H1 (cell line): ENCODE data around the gene SRPRB. TPM values are rescaled to one million over a fixed set of nuclear protein-coding genes. Genes with fewer than 3 reads are reported as not detected.

Experiments
- CTCF ChIA-PET: fragments of 300-600 bp; sonication (Branson Sonifier 250); formaldehyde crosslinking; loops from one replicate; lab custom pipeline; 2021; ENCODE audit not compliant: partially characterized antibody; lab: Charles Lee
- POLR2A ChIA-PET: fragments of 300-600 bp; sonication (Branson Sonifier 250); formaldehyde crosslinking; loops from one replicate; lab custom pipeline; 2021; ENCODE audit warnings: inconsistent platforms; ENCODE audit not compliant: partially characterized antibody; lab: Charles Lee
- DNase-seq, 2 experiments: peaks; one replicate each; pipeline versions ENCODE4 v3.0.0 to v3.0.0-alpha.2; 2010 to 2022; ENCODE audit warnings: low spot score in 2 of 2, low read depth in 1 of 2, mixed read lengths in 1 of 2
- FAIRE-seq: peaks from 2 replicates; lab custom pipeline; 2011; peaks lifted over from hg19 to GRCh38; lab: Jason Lieb, UNC
- H2AFZ ChIP-seq: 2 replicates; pipeline ENCODE4 v1.8.1; 2012; ENCODE audit warnings: low read length, inconsistent platforms
- H2AK5ac ChIP-seq: 2 replicates; pipeline ENCODE4 v1.6.1; 2013; ENCODE audit warnings: low read depth, low read length
- H2BK120ac ChIP-seq: replicated peaks from 2 replicates; pipeline ENCODE3; 2013; ENCODE audit warnings: low read depth, low read length, inconsistent platforms
- H2BK12ac ChIP-seq: 2 replicates; pipeline ENCODE4 v1.6.1; 2013; ENCODE audit warnings: low read depth, low read length
- H2BK15ac ChIP-seq: 2 replicates; pipeline ENCODE4 v1.6.1; 2013; ENCODE audit warnings: low read length
- H2BK20ac ChIP-seq: 2 replicates; pipeline ENCODE4 v1.6.1; 2013; ENCODE audit warnings: low read length
- H2BK5ac ChIP-seq: 2 replicates; pipeline ENCODE4 v1.6.1; 2013; ENCODE audit warnings: low read depth, low read length
- H3K14ac ChIP-seq: 2 replicates; pipeline ENCODE4 v1.6.1; 2013; ENCODE audit warnings: inconsistent platforms; ENCODE audit not compliant: insufficient read length
- H3K18ac ChIP-seq: 2 replicates; pipeline ENCODE4 v1.6.1; 2013; ENCODE audit warnings: low read length; ENCODE audit errors: extremely low read depth
- H3K23ac ChIP-seq: 2 replicates; pipeline ENCODE4 v1.6.1; 2013; ENCODE audit warnings: inconsistent platforms; ENCODE audit not compliant: insufficient read length
- H3K23me2 ChIP-seq: 2 replicates; pipeline ENCODE4 v1.6.1; 2013; ENCODE audit warnings: low read depth, low read length
- H3K27ac ChIP-seq: 2 replicates; pipeline ENCODE4 v1.6.1; 2011; ENCODE audit warnings: low read depth, low read length, inconsistent platforms
- H3K27me3 ChIP-seq, 4 experiments: replicated peaks in 1 of 4; 1 replicate in 1 of 4; 2 replicates in 3 of 4; pipeline versions ENCODE4 v1.6.1 to v1.8.1; 2011 to 2013; ENCODE audit warnings: low read length in 3 of 4, mild to moderate bottlenecking in 3 of 4, inconsistent platforms in 2 of 4, mixed read lengths in 2 of 4, moderate library complexity in 1 of 4; ENCODE audit not compliant: control insufficient read depth in 3 of 4, insufficient read depth in 3 of 4; ENCODE audit errors: extremely low read depth in 1 of 4
- H3K36me3 ChIP-seq, 4 experiments: 2 replicates each; pipeline versions ENCODE4 v1.6.1 to v1.8.1; 2011 to 2013; ENCODE audit warnings: mild to moderate bottlenecking in 4 of 4, low read length in 3 of 4, moderate library complexity in 2 of 4, control low read depth in 1 of 4, inconsistent platforms in 1 of 4; ENCODE audit not compliant: insufficient read depth in 4 of 4, control insufficient read depth in 2 of 4
- H3K4ac ChIP-seq: replicated peaks from 2 replicates; pipeline ENCODE3; 2013; ENCODE audit warnings: low read length, low read depth, mixed read lengths, inconsistent platforms; ENCODE audit not compliant: insufficient read length
- H3K4me1 ChIP-seq, 4 experiments: replicated peaks in 1 of 4; 1 replicate in 1 of 4; 2 replicates in 3 of 4; pipeline versions ENCODE4 v1.6.1 to v1.8.1; 2011 to 2013; ENCODE audit warnings: low read length in 3 of 4, inconsistent platforms in 2 of 4, mixed read lengths in 1 of 4; ENCODE audit not compliant: insufficient read depth in 4 of 4, control insufficient read depth in 3 of 4
- H3K4me2 ChIP-seq, 2 experiments: 2 replicates each; pipeline versions ENCODE4 v1.6.1 to v1.8.1; 2011 to 2013; ENCODE audit warnings: low read depth in 2 of 2, low read length in 2 of 2, control low read depth in 1 of 2, inconsistent platforms in 1 of 2, mild to moderate bottlenecking in 1 of 2; ENCODE audit not compliant: insufficient read depth in 1 of 2
- H3K4me3 ChIP-seq, 4 experiments: fragments of 200-600, 300-600 bp in 1 of 4; sonication (generic), shearing (Covaris generic), sonication (Bioruptor Twin) in 1 of 4; 2 replicates each; pipeline versions ENCODE4 v1.5.1 to v1.8.1; 2011 to 2016; ENCODE audit warnings: low read length in 4 of 4, low read depth in 3 of 4, control low read depth in 2 of 4, inconsistent platforms in 2 of 4, mild to moderate bottlenecking in 2 of 4, mixed read lengths in 1 of 4, moderate library complexity in 1 of 4; ENCODE audit not compliant: insufficient read depth in 2 of 4; ENCODE audit errors: extremely low read depth in 1 of 4
- H3K56ac ChIP-seq: replicated peaks from 2 replicates; pipeline ENCODE3; 2013; ENCODE audit warnings: low read depth, mild to moderate bottlenecking, mixed read lengths, low read length, inconsistent platforms; ENCODE audit not compliant: insufficient read length
- H3K79me1 ChIP-seq: 2 replicates; pipeline ENCODE4 v1.6.1; 2013; ENCODE audit warnings: low read depth, low read length, control low read depth
- H3K79me2 ChIP-seq, 2 experiments: 2 replicates each; pipeline versions ENCODE4 v1.6.1 to v1.8.1; 2012 to 2013; ENCODE audit warnings: low read length in 2 of 2, mild to moderate bottlenecking in 2 of 2, inconsistent platforms in 1 of 2; ENCODE audit not compliant: insufficient read depth in 2 of 2, control insufficient read depth in 1 of 2
- H3K9ac ChIP-seq, 4 experiments: replicated peaks in 1 of 4; 1 replicate in 1 of 4; 2 replicates in 3 of 4; pipeline versions ENCODE4 v1.6.1 to v1.8.1; 2011 to 2013; ENCODE audit warnings: low read depth in 3 of 4, low read length in 3 of 4, control low read depth in 2 of 4, mild to moderate bottlenecking in 2 of 4, moderate library complexity in 2 of 4, inconsistent platforms in 1 of 4; ENCODE audit errors: extremely low read depth in 1 of 4
- H3K9me3 ChIP-seq, 2 experiments: 2 replicates each; pipeline versions ENCODE4 v1.6.1 to v1.8.1; 2012 to 2013; ENCODE audit warnings: mild to moderate bottlenecking in 2 of 2, moderate library complexity in 2 of 2, control low read depth in 1 of 2, inconsistent platforms in 1 of 2, low read depth in 1 of 2, low read length in 1 of 2, mixed read lengths in 1 of 2; ENCODE audit not compliant: insufficient read depth in 2 of 2
- H4K20me1 ChIP-seq, 2 experiments: replicated peaks in 1 of 2; 2 replicates each; pipeline versions ENCODE3 to v1.8.1; 2011 to 2013; ENCODE audit warnings: inconsistent platforms in 2 of 2, low read length in 2 of 2, mild to moderate bottlenecking in 1 of 2; ENCODE audit not compliant: insufficient read depth in 2 of 2, control insufficient read depth in 1 of 2
- H4K5ac ChIP-seq: 2 replicates; pipeline ENCODE4 v1.6.1; 2013; ENCODE audit warnings: low read length, low read depth, mixed read lengths, inconsistent platforms; ENCODE audit not compliant: insufficient read length
- H4K8ac ChIP-seq: 2 replicates; pipeline ENCODE4 v1.8.0; 2013; ENCODE audit warnings: mild to moderate bottlenecking, moderate library complexity, low read length, inconsistent platforms; ENCODE audit not compliant: insufficient read depth; ENCODE audit errors: extremely low read depth
- H4K91ac ChIP-seq: replicated peaks from 2 replicates; pipeline ENCODE3; 2013; ENCODE audit warnings: low read length, mixed read lengths, inconsistent platforms; ENCODE audit not compliant: insufficient read length
- ATF3 ChIP-seq: IDR thresholded peaks from 2 replicates; pipeline ENCODE4 v1.6.1; 2011; ENCODE audit warnings: low read depth, mild to moderate bottlenecking, low read length; ENCODE audit not compliant: insufficient read depth
- CBX5 ChIP-seq: fragments of 300-800, 300-1000 bp; sonication (generic); IDR thresholded peaks from 2 replicates; pipeline ENCODE4 v1.7.1; 2016; ENCODE audit warnings: antibody characterized with exemption, low read length, low read depth
- CTCF ChIP-seq, 3 experiments: IDR thresholded peaks; 1 replicate in 2 of 3; 2 replicates in 1 of 3; pipeline versions ENCODE4 v1.5.1 to v1.6.1; 2011; ENCODE audit warnings: low read length in 3 of 3, mild to moderate bottlenecking in 3 of 3, inconsistent platforms in 2 of 3, low read depth in 1 of 3, moderate library complexity in 1 of 3; ENCODE audit not compliant: insufficient read depth in 1 of 3; ENCODE audit errors: control extremely low read depth in 1 of 3
- EGR1 ChIP-seq: IDR thresholded peaks from 2 replicates; pipeline ENCODE4 v1.6.1; 2011; ENCODE audit warnings: low read depth, low read length, borderline replicate concordance
- EZH2 ChIP-seq: fragments of 200-600 bp; sonication (generic); IDR thresholded peaks from 2 replicates; pipeline ENCODE4 v1.7.1; 2012; ENCODE audit warnings: low read depth, mild to moderate bottlenecking, moderate library complexity, low read length, inconsistent platforms; ENCODE audit not compliant: severe bottlenecking
- GABPA ChIP-seq: IDR thresholded peaks from 2 replicates; pipeline ENCODE4 v1.6.1; 2011; ENCODE audit warnings: mild to moderate bottlenecking, low read length, moderate library complexity, borderline replicate concordance; ENCODE audit not compliant: insufficient read depth
- JUND ChIP-seq: IDR thresholded peaks from 2 replicates; pipeline ENCODE4 v1.6.1; 2011; ENCODE audit warnings: mild to moderate bottlenecking, improper control_type of control experiment, low read length
- MAX ChIP-seq: IDR thresholded peaks from 2 replicates; pipeline ENCODE4 v1.6.1; 2012; ENCODE audit warnings: inconsistent platforms
- POU5F1 ChIP-seq: IDR thresholded peaks from 2 replicates; pipeline ENCODE4 v1.6.1; 2011; ENCODE audit warnings: low read depth, mild to moderate bottlenecking, low read length, moderate library complexity
- WGBS, 2 experiments: shearing (Covaris generic) in 1 of 2; methylation state at CpG; one replicate each; pipeline versions ENCODE4 v1.1.6 to v1.1.7; 2013 to 2015; ENCODE audit warnings: low lambda C conversion rate in 2 of 2, mixed read lengths in 2 of 2, inconsistent platforms in 1 of 2, low coverage in 1 of 2, missing lambda C conversion rate in 1 of 2; ENCODE audit not compliant: insufficient replicate concordance in 2 of 2, insufficient coverage in 1 of 2, insufficient read length in 1 of 2; ENCODE audit errors: extremely low coverage in 1 of 2, missing lambda C conversion rate in 1 of 2; 5-methylcytosine and 5-hydroxymethylcytosine counted together
- polyA plus RNA-seq, 7 experiments: library from polyadenylated mRNA; depleted of rRNA in 3 of 7; stranded (reverse) in 5 of 7; unstranded in 2 of 7; fragments of >200 nt in 5 of 7; fragments of 200-250 nt in 2 of 7; gene quantifications; 1 replicate in 5 of 7; 2 replicates in 1 of 7; 4 replicates in 1 of 7; pipeline versions ENCODE4 v1.2.1 to v1.2.3, GENCODE V29; 2011 to 2013; ENCODE audit warnings: missing spikeins in 2 of 7, mixed read lengths in 2 of 7
- total RNA-seq: library from RNA; stranded (reverse); fragmentation: NEBNext Ultra II Directional; extraction: Animal tissue kit (Norgen Biotek cat#: 25700); gene quantifications from 2 replicates; pipeline ENCODE4 v1.2.1, GENCODE V29; 2021

The SRPRB gene
- total and polyA plus RNA-seq, 2 of the 8 experiments (the other 6 are each of a cell fraction or from before 2014, with no cell fraction given): 15.9 to 49.8 TPM

- H4K91ac ChIP-seq: no peak overlapping the region
- no peak overlapping the region for H3K56ac ChIP-seq
- 95% methylated on average over 1 of the region's 1 CpG; no CpG with 5 or more reads in 1 of the 2 experiments for WGBS, 2 experiments
- H4K5ac ChIP-seq: no peak overlapping the region
- no peaks in the 10 kb centered on the region for H3K79me2 ChIP-seq
- H2BK120ac ChIP-seq: no peak overlapping the region
- H2BK20ac ChIP-seq: no peak overlapping the region
- no peak overlapping the region for H4K8ac ChIP-seq
- no peaks in the 10 kb centered on the region for H3K36me3 ChIP-seq
- DNase-seq (no peak), FAIRE-seq (no peak)
- H3K27ac ChIP-seq: no peak overlapping the region
- H3K4ac ChIP-seq: no peak overlapping the region
- H3K9me3 ChIP-seq: no peaks in the 10 kb centered on the region
- H3K4me1 ChIP-seq: peaks cover 0 to 6% (median 0%) of the 10 kb centered on the region in 4 experiments; a peak in 2 of 7 replicates
- H3K4me2 ChIP-seq: no peak overlapping the region
- CTCF ChIA-PET: no interaction called here
- no peak overlapping the region for H3K14ac ChIP-seq
- H3K23ac ChIP-seq: no peak overlapping the region
- no peak overlapping the region for H2AFZ ChIP-seq
- no peaks in the 10 kb centered on the region for H4K20me1 ChIP-seq
- no peak overlapping the region for H3K18ac ChIP-seq
- H2AK5ac ChIP-seq: no peak overlapping the region
- POLR2A ChIA-PET: no interaction called here
- no peaks in the 10 kb centered on the region for H3K79me1 ChIP-seq
- no peak for TF ChIP-seq JUND
- no peak for TF ChIP-seq MAX
- TF ChIP-seq CTCF (IDR thresholded peaks at IDR 0.05; ENCODE audit: control extremely low read depth in 1 of 3, insufficient read depth in 1 of 3, low read depth in 1 of 3, low read length in 3 of 3): no peak
- TF ChIP-seq GABPA: no peak
- TF ChIP-seq EZH2: no peak
- no peak for TF ChIP-seq CBX5
- no peak for TF ChIP-seq EGR1
- TF ChIP-seq POU5F1: no peak
- TF ChIP-seq ATF3: no peak
- no peak overlapping the region for H3K4me3 ChIP-seq
- no peak overlapping the region for H2BK5ac ChIP-seq
- H2BK15ac ChIP-seq: no peak overlapping the region
- H2BK12ac ChIP-seq: no peak overlapping the region
- H3K23me2 ChIP-seq: no peaks in the 10 kb centered on the region; the same call in 1 of the 2 replicates
- no peak overlapping the region for H3K9ac ChIP-seq
- no peaks in the 10 kb centered on the region for H3K27me3 ChIP-seq
Measured at GRCh38 chr3:133850034-133850433, 44.4 kb downstream of the SRPRB start.
